D721Med (cell line): ENCODE results near the gene SBF2.

ENCODE experiments used
- DNase-seq: peaks from one replicate; pipeline ENCODE4 v3.0.0; 2011; ENCODE audit warnings: low spot score; ENCODE audit not compliant: insufficient read length
- FAIRE-seq: peaks from 2 replicates; lab custom pipeline; 2011; peaks lifted over from hg19 to GRCh38; lab: Jason Lieb, UNC
- TF ChIP-seq, protein P1 (sequence below): IDR thresholded peaks from 2 replicates; pipeline ENCODE4 v1.5.1; 2012; ENCODE audit warnings: mild to moderate bottlenecking, control low read depth; ENCODE audit not compliant: insufficient read depth; ENCODE audit errors: missing control alignments

SBF2 gene

GRCh38 chr11:10225553-10225952 lies 68.5 kb downstream of the SBF2 start:
- TF ChIP-seq, protein P1, sequence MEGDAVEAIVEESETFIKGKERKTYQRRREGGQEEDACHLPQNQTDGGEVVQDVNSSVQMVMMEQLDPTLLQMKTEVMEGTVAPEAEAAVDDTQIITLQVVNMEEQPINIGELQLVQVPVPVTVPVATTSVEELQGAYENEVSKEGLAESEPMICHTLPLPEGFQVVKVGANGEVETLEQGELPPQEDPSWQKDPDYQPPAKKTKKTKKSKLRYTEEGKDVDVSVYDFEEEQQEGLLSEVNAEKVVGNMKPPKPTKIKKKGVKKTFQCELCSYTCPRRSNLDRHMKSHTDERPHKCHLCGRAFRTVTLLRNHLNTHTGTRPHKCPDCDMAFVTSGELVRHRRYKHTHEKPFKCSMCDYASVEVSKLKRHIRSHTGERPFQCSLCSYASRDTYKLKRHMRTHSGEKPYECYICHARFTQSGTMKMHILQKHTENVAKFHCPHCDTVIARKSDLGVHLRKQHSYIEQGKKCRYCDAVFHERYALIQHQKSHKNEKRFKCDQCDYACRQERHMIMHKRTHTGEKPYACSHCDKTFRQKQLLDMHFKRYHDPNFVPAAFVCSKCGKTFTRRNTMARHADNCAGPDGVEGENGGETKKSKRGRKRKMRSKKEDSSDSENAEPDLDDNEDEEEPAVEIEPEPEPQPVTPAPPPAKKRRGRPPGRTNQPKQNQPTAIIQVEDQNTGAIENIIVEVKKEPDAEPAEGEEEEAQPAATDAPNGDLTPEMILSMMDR = no peak
- no peak for FAIRE-seq
- no peak for DNase-seq

- TF ChIP-seq, protein P1 = no peak
- DNase-seq (no peak), FAIRE-seq (no peak)
These were observed 71.6 kb downstream of the SBF2 start for GRCh38 chr11:10222399-10222798.

- DNase-seq (no peak), FAIRE-seq (no peak)
- TF ChIP-seq, protein P1 = no peak
These were observed 72.7 kb downstream of the SBF2 start for GRCh38 chr11:10221342-10221741.

DNA sequence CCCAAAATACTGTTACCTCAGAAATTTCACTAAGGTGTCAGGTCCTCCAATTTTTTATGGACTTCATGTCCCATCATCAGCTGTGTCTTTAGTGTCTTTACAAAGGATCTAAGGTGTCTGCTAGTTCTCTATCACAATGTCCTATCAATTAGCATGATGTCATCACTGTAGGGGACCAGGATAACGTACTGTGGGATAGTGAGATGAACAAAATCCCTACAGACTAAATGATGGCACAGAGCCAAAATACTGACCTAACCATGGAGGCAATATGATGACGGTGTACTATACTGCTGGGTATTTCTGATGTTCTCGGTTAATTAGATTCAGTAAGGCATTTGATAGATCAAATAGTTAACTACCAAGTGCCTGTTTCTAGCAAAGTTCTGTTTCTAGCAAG lies 82.5 kb downstream of the SBF2 start:
- TF ChIP-seq, protein P1 = no peak
- no peak for FAIRE-seq
- no peak for DNase-seq

DNA sequence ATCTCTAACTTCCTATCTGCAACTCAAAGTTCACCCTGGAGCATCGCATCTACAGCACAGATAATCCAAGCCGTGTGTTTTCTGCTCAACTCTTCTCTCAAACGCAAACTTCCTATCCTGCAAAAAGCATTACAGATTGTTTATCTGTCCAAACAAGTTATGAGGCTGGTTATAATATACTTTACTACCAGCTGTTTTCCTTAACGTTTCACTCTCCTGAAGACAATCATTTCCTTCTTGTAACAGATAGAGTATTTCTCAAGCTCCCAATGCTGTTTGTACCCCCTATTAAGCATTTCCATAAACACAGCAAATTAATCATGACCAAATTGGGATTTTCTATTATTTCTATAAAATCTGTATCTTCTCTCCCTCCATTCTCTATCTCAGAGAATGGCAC lies 84.7 kb downstream of the SBF2 start:
- FAIRE-seq (no peak), DNase-seq (no peak)
- TF ChIP-seq, protein P1 = no peak

DNA sequence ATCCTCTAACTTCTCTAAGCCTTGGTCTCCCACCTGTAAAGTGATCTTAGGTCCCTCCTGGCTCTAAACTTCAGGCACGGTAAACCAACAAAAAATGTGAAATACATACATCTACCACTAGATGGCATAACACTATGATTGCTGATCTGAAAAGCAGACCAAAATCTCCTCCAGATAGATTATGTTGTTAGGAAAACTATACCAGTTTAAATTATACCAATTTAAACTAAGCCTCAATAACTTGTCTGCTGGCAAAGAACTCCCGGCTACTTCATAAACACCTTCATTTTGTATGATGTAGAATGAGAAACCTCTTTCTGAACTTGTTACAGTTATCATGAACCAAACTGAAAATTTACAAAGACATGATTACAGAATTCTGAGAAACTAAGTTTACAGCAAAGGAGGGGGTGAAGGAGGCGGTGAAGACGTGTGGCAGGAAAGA lies 85.9 kb downstream of the SBF2 start:
- TF ChIP-seq, protein P1 = peak; percentile 70
- DNase-seq (no peak), FAIRE-seq (peak; percentile 95)

DNA sequence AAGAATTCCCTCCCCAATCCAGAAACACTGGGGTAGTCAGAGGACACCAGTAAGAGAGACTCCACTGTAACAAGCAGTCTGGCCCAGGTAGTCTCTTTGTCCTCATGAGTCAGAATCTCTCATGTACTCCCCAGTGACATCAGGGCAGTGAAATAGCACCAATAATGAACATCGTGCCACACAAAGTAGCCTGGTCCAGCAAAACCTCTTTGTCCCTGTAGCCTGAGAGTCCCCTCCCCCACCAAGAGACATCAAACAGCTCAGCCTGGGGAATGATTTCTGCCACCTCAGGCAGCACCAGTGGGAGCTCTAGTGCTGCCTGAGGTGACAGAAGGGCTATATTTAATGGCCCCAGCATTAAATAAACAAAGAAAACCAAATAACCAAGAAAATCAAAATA lies 88.1 kb downstream of the SBF2 start:
- FAIRE-seq (no peak), DNase-seq (no peak)
- TF ChIP-seq, protein P1 = no peak
